ENCODE results near the gene TRAPPC12.

DNA sequence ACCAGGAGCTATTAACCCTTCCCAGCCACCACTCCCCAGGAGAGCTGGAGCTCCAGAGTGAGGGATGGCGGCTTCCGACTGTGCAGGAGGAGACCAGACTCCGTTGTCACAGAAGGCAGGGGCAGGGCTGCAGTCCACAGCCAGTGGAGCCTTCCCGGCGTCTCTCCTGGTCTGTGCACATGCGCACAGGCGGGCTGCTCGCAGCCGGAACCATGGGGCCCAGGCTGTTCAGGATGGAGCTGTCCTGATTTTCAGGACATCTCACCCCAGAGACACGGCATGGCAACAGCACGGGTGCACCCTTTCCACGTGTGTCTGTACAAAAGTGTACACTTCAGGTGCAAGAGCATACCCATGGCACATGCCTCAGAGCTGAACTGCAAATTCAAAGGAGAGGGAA lies 30.7 kb upstream of the TRAPPC12 start:
- no peak for TF ChIP-seq NR2C2 (CRISPR knock-in tag; IDR thresholded peaks at IDR 0.05)
- TF ChIP-seq SP1 (CRISPR knock-in tag; conservative IDR thresholded peaks at IDR 0.05), result no peak
- TF ChIP-seq, protein P1, sequence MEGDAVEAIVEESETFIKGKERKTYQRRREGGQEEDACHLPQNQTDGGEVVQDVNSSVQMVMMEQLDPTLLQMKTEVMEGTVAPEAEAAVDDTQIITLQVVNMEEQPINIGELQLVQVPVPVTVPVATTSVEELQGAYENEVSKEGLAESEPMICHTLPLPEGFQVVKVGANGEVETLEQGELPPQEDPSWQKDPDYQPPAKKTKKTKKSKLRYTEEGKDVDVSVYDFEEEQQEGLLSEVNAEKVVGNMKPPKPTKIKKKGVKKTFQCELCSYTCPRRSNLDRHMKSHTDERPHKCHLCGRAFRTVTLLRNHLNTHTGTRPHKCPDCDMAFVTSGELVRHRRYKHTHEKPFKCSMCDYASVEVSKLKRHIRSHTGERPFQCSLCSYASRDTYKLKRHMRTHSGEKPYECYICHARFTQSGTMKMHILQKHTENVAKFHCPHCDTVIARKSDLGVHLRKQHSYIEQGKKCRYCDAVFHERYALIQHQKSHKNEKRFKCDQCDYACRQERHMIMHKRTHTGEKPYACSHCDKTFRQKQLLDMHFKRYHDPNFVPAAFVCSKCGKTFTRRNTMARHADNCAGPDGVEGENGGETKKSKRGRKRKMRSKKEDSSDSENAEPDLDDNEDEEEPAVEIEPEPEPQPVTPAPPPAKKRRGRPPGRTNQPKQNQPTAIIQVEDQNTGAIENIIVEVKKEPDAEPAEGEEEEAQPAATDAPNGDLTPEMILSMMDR (IDR thresholded peaks at IDR 0.05), result no peak
- TF ChIP-seq KAT7 (CRISPR knock-in tag; IDR thresholded peaks at IDR 0.05; ENCODE audit: borderline replicate concordance), result no peak
- no peak for TF ChIP-seq TEAD4 (CRISPR knock-in tag; IDR thresholded peaks at IDR 0.05)
